Lower leg skin (tissue), 3 donors: Measurements from ENCODE around the gene RANBP3L.

ENCODE experiments used
- CTCF ChIP-seq, 3 donors: fragments of 450-650 bp; IDR thresholded peaks; one replicate each; pipeline ENCODE4 v1.5.1; 2016; ENCODE audit warnings: antibody characterized with exemption in 3 of 3, mild to moderate bottlenecking in 3 of 3, moderate library complexity in 2 of 3
- POLR2A ChIP-seq, 2 donors: fragments of 450-650 bp; IDR thresholded peaks; one replicate each; pipeline ENCODE4 v1.6.1; 2016 to 2017; ENCODE audit warnings: antibody characterized with exemption in 2 of 2, mild to moderate bottlenecking in 1 of 2, moderate library complexity in 1 of 2

- TF ChIP-seq CTCF (IDR thresholded peaks at IDR 0.05): no peak
- no peak for TF ChIP-seq POLR2A (IDR thresholded peaks at IDR 0.05)
These were observed 60.7 kb downstream of the RANBP3L start for GRCh38 chr5:36240779-36241630.
